Sigmoid colon (tissue), 4 donors: ENCODE data around the gene HCN2.

ENCODE experiments used
- EP300 ChIP-seq, 4 donors: sonication (generic); formaldehyde crosslinking; IDR thresholded peaks; one replicate each; pipeline ENCODE4 v1.6.1; 2017; ENCODE audit warnings: antibody characterized with exemption in 4 of 4
- POLR2A ChIP-seq, 2 donors: fragments of 450-650 bp; IDR thresholded peaks; one replicate each; pipeline ENCODE4 v1.6.1; 2016; ENCODE audit warnings: antibody characterized with exemption in 2 of 2, mild to moderate bottlenecking in 2 of 2, moderate library complexity in 2 of 2
- POLR2AphosphoS5 ChIP-seq, 4 donors: sonication (generic); formaldehyde crosslinking; IDR thresholded peaks; one replicate each; pipeline ENCODE4 v1.6.1; 2017; ENCODE audit warnings: antibody characterized with exemption in 4 of 4
- TF ChIP-seq, protein P1 (sequence below), 4 experiments: fragments of 450-650 bp in 3 of 4; fragments of 200-600 bp in 1 of 4; IDR thresholded peaks; one replicate each; pipeline ENCODE4 v1.5.1; 2016 to 2019; ENCODE audit warnings: antibody characterized with exemption in 4 of 4, mild to moderate bottlenecking in 3 of 4, moderate library complexity in 2 of 4

DNA sequence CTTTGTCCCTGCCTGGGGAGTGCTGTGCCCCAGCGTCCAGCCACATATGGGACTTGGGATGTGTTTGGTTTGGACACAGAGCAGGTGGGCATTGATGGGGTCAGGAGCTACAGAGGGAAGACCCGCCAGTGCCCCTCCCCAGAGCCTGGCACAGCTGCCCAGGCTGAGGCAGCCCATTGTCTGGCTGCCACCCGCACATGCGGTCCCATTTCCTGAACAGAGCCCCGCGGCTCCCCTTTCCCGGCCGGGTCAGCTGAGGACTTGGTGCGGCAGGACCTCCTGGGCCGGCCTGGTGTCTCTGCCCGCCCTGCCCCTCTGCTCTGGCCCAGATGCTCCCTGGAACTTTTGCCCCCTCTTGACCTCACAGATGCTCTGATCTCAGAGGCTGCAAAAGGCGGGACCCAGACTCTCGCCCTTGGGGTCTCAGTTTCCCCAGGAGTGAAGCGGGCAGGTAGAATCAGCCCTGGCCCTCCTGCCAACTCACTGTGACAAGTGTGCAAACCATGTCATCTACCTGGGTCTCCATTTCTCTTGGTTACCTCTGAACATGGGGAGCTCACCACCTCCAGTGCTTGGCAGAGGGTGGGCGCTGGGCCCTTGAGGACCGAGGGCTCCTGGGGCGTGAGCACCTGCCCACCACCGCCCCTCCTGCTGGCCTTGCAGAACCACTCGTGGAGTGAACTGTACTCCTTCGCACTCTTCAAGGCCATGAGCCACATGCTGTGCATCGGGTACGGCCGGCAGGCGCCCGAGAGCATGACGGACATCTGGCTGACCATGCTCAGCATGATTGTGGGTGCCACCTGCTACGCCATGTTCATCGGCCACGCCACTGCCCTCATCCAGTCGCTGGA is 17.8 kb downstream of the HCN2 start:
- TF ChIP-seq, protein P1, sequence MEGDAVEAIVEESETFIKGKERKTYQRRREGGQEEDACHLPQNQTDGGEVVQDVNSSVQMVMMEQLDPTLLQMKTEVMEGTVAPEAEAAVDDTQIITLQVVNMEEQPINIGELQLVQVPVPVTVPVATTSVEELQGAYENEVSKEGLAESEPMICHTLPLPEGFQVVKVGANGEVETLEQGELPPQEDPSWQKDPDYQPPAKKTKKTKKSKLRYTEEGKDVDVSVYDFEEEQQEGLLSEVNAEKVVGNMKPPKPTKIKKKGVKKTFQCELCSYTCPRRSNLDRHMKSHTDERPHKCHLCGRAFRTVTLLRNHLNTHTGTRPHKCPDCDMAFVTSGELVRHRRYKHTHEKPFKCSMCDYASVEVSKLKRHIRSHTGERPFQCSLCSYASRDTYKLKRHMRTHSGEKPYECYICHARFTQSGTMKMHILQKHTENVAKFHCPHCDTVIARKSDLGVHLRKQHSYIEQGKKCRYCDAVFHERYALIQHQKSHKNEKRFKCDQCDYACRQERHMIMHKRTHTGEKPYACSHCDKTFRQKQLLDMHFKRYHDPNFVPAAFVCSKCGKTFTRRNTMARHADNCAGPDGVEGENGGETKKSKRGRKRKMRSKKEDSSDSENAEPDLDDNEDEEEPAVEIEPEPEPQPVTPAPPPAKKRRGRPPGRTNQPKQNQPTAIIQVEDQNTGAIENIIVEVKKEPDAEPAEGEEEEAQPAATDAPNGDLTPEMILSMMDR (IDR thresholded peaks at IDR 0.05) = no peak
- TF ChIP-seq POLR2A (IDR thresholded peaks at IDR 0.05) (no peak), POLR2AphosphoS5 (IDR thresholded peaks at IDR 0.05) (no peak), EP300 (IDR thresholded peaks at IDR 0.05) (no peak)
